ENCODE measurements around the gene PTPRG. TPM values are rescaled to one million over a fixed set of nuclear protein-coding genes. Genes with fewer than 3 reads are reported as not detected.

PTPRG gene
- total and polyA plus RNA-seq, 8 donors: 50.9 to 88.4 (median 54.4) TPM

GRCh38 chr3:62114763-62115162, 553.4 kb downstream of the PTPRG start:
- Histone ChIP-seq H3K4me3 (no peak overlapping the region), H3K4me1 (no peaks in the 10 kb centered on the region), H3K36me3 (no peaks in the 10 kb centered on the region), H3K27me3 (no peaks in the 10 kb centered on the region), H3K9me3 (no peaks in the 10 kb centered on the region), H3K27ac (no peak overlapping the region)
- intact Hi-C loops (cut with DNase I): no loop called here
- no peak for ATAC-seq
- no peak for DNase-seq
- no peak for TF ChIP-seq CTCF (IDR thresholded peaks at IDR 0.05)

DNA sequence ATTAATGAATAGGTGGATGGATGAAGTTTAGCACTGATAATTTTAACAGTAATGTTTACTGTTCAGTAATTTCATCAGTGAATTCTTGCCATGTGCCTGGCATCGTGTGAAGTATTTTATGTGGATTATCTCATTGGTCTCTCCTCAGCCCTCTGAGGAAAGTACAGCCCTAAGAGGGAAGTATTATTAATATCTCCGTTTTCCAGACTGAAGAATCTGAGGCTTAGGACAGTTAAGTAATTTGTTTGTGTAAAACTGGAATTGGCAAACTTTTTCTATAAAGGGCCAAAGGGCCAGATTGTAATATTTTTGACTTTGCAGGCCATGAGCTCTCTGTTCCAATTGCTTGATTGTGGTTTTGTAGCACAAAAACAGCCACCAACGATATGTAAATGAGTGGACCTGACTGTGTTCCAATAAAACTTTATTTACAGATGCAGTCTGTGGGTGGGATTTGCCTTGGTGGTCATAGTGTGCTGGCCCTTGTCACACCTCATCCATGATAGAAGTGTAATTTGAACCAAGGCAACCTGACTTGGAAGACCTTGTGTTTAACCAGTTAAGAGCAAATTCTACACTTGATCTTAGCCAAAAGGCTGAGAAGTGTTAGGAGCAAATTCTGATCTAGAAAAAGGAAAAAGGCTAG, 556.7 kb downstream of the PTPRG start:
- H3K36me3 ChIP-seq: no peaks in the 10 kb centered on the region
- H3K4me3 ChIP-seq: no peak overlapping the region
- no peaks in the 10 kb centered on the region for H3K4me1 ChIP-seq
- no peak for TF ChIP-seq CTCF (IDR thresholded peaks at IDR 0.05)
- DNase-seq (no peak), ATAC-seq (no peak)
- peaks cover 0 to 6% of the 10 kb centered on the region in 2 donors for H3K9me3 ChIP-seq
- H3K27me3 ChIP-seq: no peaks in the 10 kb centered on the region
- no peak overlapping the region for H3K27ac ChIP-seq
- intact Hi-C loops (cut with DNase I): no loop called here

DNA sequence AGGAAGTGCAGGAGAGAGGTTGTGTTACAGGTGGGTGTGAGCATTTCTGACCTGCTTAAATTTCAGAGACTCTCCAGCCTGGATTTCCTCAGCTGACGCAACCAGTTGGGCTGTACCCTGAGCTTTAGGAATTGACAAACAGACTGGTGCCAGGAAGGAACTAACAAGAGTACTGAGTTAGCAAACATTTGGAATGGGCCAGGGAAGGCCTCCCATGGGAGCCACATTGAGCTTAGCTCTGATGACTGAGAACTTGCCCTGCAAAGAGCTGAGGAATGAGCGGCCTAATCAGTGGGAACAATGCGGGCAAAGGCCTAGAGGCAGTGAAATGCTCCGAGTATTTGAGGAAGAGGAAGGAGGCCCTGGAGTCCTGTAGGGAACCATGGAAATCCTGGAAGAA, 557.8 kb downstream of the PTPRG start:
- ATAC-seq (no peak), DNase-seq (no peak)
- Histone ChIP-seq H3K9me3 (peaks cover 0 to 6% of the 10 kb centered on the region in 2 donors), H3K27me3 (no peaks in the 10 kb centered on the region), H3K4me1 (no peaks in the 10 kb centered on the region), H3K36me3 (no peaks in the 10 kb centered on the region), H3K4me3 (no peak overlapping the region), H3K27ac (no peak overlapping the region)
- intact Hi-C loops (cut with DNase I): no loop called here
- TF ChIP-seq CTCF (IDR thresholded peaks at IDR 0.05): no peak

GRCh38 chr3:62122819-62123218, 561.4 kb downstream of the PTPRG start:
- DNase-seq: no peak
- intact Hi-C loops (cut with DNase I): no loop called here
- no peak overlapping the region for H3K4me3 ChIP-seq

GRCh38 chr3:62125380-62125779, 564.0 kb downstream of the PTPRG start:
- H3K4me3 ChIP-seq: no peak overlapping the region
- H3K36me3 ChIP-seq: no peaks in the 10 kb centered on the region
- no peak overlapping the region for H3K27ac ChIP-seq
- TF ChIP-seq CTCF (IDR thresholded peaks at IDR 0.05): no peak
- ATAC-seq: no peak
- no peaks in the 10 kb centered on the region for H3K27me3 ChIP-seq
- DNase-seq: no peak
- peaks cover 0 to 6% of the 10 kb centered on the region in 2 donors for H3K9me3 ChIP-seq
- intact Hi-C loops (cut with DNase I): no loop called here
- no peaks in the 10 kb centered on the region for H3K4me1 ChIP-seq

More at GRCh38 chr3:62122819-62123218, 561.4 kb downstream of the PTPRG start:
- ATAC-seq: no peak
- TF ChIP-seq CTCF (IDR thresholded peaks at IDR 0.05): no peak
- Histone ChIP-seq H3K9me3 (peaks cover 0 to 6% of the 10 kb centered on the region in 2 donors), H3K36me3 (no peaks in the 10 kb centered on the region), H3K27ac (no peak overlapping the region), H3K27me3 (no peaks in the 10 kb centered on the region), H3K4me1 (no peaks in the 10 kb centered on the region)

All from left lung (tissue), 10 donors.